Stimulated activated CD4-positive, alpha-beta T cell treated with anti-CD3 and anti-CD28 coated beads, Interleukin-15, amount 100 ng/mL, for 24 hours (primary cell): ENCODE measurements around the gene OR6B1.
"Not testable (repeated sequence)": the region's sequence is repeated elsewhere in the genome, so short reads cannot be mapped to it uniquely, and the experiment has no call there.

ENCODE experiments used
- DNase-seq: peaks from one replicate; pipeline ENCODE4 v3.0.0-alpha.2; 2020

Gene OR6B1

GRCh38 chr7:144050093-144050492 lies 50.0 kb downstream of the OR6B1 start:
- no peak for DNase-seq

DNA sequence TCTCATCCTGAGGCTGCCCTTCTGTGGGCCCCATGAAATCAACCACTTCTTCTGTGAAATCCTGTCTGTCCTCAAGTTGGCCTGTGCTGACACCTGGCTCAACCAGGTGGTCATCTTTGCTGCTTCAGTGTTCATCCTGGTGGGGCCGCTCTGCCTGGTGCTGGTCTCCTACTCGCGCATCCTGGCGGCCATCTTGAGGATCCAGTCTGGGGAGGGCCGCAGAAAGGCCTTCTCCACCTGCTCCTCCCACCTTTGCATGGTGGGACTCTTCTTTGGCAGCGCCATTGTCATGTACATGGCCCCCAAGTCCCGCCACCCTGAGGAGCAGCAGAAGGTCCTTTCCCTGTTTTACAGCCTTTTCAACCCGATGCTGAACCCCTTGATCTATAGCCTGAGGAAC lies 50.8 kb downstream of the OR6B1 start:
- DNase-seq, result not testable (repeated sequence)

DNA sequence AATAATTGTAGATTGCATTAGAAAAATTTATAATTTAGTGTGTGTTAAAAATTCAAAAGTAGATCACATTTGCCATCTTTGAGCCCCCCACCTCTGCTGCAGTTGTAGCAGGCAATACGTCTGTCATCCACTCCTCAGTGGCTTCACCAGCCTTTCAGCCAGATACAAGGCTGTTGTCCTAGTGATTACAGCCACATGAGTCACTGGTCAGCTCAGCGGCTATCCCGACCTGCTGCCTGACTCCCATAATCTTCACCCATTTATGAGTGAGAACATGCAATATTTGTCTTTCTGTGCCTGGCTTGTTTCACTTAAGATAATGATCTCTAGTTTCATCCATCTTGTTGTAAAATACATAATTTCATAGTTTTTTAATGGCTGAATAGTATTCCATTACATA lies 57.8 kb downstream of the OR6B1 start:
- no peak for DNase-seq
